Measurements from ENCODE around the gene APBB2.

GRCh38 chr4:40923316-40924095 is 290.8 kb downstream of the APBB2 start:
- TF ChIP-seq CTCF (IDR thresholded peaks at IDR 0.05) (no peak), POLR2A (IDR thresholded peaks at IDR 0.05) (no peak)
